ENCODE results near the gene CSE1L.
A peak's percentile ranks its signal among the peaks of the same experiment; 100 is the strongest.
"Not testable (repeated sequence)": the region's sequence is repeated elsewhere in the genome, so short reads cannot be mapped to it uniquely, and the experiment has no call there.

CSE1L gene

DNA sequence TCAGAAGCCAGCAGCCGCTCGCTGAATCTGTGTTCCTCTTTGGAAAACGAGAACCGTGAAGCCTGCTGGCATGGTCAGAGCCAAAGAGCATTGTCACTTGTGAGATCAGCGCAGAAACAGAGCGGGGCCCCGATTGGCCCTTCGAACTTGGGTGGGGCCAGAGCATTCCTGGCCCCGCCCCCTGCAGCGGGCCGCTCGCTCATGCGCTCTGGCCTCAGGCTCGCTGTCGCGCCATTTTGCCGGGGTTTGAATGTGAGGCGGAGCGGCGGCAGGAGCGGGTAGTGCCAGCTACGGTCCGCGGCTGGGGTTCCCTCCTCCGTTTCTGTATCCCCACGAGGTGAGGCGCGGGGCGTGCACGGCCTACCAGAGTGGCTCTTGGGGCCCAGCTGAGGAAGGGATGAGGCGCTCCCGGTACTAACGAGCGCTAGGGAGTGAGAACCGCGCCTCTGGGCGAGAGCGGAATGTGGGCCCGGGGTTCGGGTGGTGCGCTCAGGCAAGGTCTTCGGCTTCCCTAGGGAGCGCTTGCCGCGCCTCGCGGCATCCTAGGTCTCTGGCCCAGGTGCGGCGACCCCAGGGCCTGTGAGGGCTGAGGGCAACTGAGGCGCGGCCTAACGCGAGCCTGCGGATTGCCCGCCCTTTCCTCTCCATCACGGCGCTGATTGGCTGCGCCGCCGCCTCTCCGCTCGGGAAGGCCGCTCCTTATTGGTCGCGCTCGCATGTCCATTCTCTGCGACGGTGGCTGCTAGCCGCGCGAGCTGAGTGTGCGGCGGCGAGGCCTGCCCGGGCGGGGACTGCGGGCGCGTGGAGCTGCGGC is at the start of gene CSE1L:
Gene CSE1L, plus strand, starts transcription at position 226 of the 814 bp plus-strand sequence. CDS start 12,152 bp downstream, outside the sequence.
- peak; percentile 92 for ATAC-seq

GRCh38 chr20:48999890-49000870 is 45.9 kb upstream of the CSE1L start:
- no peak for ATAC-seq

GRCh38 chr20:49001741-49002140 is 44.4 kb upstream of the CSE1L start:
- ATAC-seq = no peak

- ATAC-seq = no peak
Measured at GRCh38 chr20:49006446-49006980, 39.6 kb upstream of the CSE1L start.

GRCh38 chr20:49009899-49010631 is 36.0 kb upstream of the CSE1L start:
- ATAC-seq = no peak

- no peak for ATAC-seq
Measured at GRCh38 chr20:49024220-49024619, 21.9 kb upstream of the CSE1L start.

- not testable (repeated sequence) for ATAC-seq
Measured at GRCh38 chr20:49028177-49028576, 17.9 kb upstream of the CSE1L start.

GRCh38 chr20:49028684-49029083 is 17.4 kb upstream of the CSE1L start:
- ATAC-seq = no peak

GRCh38 chr20:49029203-49029602 is 16.9 kb upstream of the CSE1L start:
- ATAC-seq = no peak

DNA sequence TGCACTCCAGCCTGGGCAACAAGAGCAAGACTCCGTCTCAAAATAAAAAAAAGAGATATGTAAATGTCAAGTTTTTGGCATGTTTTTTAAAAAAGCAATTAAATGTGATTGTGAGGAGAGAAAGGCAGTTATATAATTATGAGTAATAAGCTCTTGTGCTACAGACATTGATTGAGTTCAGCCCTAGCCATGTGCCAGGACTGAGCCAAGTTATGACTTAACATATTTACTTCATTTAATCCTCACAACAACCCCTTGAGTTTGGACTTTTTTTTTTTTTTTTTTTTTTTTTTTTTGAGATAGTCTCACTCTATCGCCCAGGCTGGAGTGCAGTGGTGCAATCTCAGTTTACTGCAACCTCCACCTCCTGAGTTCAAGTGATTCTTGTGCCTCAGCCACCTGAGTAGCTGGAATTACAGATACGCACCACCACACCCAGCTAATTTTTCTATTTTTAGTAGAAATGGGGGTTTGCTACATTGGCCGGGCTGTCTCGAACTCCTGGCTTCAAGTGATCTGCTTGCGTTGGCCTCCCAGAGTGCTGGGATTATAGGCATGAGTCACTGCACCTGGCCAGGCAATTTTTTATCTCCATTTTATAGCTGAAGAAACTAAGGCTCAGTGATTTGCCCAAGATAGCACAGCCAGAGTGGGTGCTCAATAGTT is 15.0 kb upstream of the CSE1L start:
- ATAC-seq = no peak

GRCh38 chr20:49032455-49032854 is 13.7 kb upstream of the CSE1L start:
- ATAC-seq = no peak

DNA sequence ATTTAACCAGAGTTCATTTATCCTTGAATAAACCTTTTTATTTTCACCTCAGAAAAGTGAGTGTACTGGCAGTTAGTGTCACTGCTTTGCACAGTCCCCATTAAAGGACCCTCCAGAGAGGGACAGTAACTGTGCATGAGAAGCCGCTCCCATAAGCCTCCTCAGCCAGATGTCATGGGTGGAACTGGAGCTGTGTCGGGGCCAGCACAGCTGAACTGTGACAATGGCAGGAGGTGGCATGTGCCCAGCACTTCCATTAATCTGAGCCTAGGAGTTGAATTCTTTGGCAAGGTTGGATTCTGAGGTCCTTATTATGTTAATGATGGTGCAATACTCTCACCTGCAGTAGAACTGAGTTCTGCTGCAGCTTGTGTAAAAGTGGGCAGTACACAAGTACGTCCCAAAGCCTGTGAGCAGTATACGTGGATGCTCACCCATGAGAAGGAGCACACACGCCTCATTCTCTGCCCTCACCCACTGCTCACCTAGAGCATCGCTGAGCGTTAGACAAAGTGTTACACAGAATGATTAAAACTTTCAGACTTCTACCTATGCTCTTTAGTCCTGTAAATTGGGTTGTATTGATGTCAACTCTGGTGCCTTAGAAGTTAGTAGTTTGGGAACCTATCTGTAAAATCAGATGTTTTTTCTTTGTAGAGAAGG is 11.9 kb upstream of the CSE1L start:
- ATAC-seq = no peak

GRCh38 chr20:49037962-49038387 is 8.1 kb upstream of the CSE1L start:
- peak; percentile 58 to 78 for ATAC-seq

DNA sequence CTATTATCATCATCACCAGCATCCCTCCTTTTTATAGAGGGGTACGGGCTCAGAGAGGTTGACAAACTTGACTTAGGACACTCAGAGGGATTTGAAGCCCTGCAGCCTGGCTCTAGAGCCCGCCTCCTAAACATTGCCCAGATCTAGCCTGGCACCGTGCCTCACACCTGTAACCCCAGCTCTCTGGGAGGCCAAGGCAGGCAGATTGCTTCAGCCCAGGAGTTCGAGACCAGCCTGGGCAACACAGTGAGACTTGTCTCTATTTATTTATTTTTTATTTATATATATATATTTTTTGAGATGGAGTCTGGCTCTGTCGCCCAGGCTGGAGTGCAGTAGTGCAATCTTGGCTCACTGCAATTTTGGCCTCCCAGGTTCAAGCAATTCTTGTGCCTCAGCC is 6.3 kb upstream of the CSE1L start:
- no peak for ATAC-seq

- no peak for ATAC-seq
Measured at GRCh38 chr20:49043000-49043399, 3.1 kb upstream of the CSE1L start.

- ATAC-seq = no peak
Measured at GRCh38 chr20:49045440-49046086, 549 bp upstream of the CSE1L start.

- ATAC-seq = no peak
Measured at GRCh38 chr20:49052334-49052733, 6.2 kb downstream of the CSE1L start.

- ATAC-seq = peak; percentile 32 to 65
Measured at GRCh38 chr20:49054056-49054643, 8.0 kb downstream of the CSE1L start.

DNA sequence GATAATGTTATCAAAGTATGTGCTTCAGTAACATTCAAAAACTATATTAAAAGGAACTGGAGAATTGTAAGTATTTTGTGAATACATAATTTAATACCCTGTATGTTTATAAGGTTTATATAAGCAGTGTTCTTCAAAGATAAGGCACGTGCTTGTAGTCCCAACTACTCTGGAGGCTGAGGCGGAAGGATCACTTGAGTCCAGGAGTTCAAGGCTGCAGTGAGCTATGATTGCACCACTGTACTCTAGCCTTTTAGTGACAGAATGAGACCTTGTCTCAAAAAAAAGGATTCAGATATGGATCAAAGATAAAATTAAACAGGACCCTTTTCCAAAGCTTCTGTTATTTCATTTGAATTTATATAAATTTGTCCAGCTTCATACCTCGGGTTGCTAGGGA is 17.2 kb downstream of the CSE1L start:
- ATAC-seq = no peak

DNA sequence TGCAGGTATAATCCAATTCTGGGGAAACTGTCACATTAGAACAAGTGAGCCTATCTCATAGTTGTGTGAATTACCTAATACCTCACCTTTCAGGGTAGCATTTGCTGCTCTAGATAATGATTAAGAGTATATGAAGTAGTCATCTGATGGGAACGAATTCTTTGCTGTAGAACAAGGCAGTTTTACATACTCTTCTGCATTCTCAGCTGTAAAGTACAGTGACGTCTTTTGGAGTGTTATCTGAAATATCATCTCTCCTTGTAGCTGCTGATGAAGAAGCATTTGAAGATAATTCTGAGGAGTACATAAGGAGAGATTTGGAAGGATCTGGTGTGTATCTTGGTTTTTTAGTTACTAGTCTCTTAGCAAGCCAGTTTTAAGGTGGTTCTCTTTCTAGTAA is 28.4 kb downstream of the CSE1L start:
- ATAC-seq = no peak
